Activated naive CD8-positive, alpha-beta T cell treated with anti-CD3 and anti-CD28 coated beads, Interleukin-2, amount 50 U/mL, for 16 hours (primary cell): Measurements from ENCODE around the gene C17orf75.
A peak's percentile ranks its signal among the peaks of the same experiment; 100 is the strongest.
"Not testable (repeated sequence)": the region's sequence is repeated elsewhere in the genome, so short reads cannot be mapped to it uniquely, and the experiment has no call there.

Source experiments
- DNase-seq: peaks from one replicate; pipeline ENCODE4 v3.0.0-alpha.2; 2020; ENCODE audit warnings: low read depth, low spot score

Gene C17orf75

DNA sequence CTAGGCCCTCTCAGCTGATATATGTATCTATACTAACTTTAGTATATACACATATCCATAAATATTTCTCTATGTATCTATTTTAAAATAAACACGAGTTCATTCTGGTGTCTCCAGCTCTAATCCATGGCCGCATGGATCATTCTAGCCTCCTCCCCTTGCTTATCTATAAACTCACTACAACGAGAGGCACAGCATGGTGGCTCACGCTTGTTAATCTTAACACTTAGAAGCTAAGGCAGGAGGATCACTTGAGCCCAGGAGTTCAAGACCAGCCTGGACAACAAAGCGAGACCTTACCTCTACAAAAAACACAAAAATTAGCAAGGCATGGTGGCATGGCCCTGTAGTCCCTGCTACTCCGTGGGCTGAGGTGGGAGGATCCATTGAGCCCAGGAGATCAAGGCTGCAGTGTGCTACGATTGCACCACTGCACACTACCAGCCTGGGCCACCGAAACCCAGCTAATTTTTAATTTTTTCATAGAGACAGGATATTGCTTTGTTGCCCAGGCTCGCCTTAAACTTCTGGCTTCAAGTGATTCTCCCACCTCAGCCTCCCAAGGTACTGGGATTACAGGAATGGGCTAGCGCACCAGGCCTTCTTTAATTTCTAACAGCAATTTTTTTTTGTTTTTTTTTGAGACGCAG lies 4.1 kb upstream of the C17orf75 start:
- no peak for DNase-seq

DNA sequence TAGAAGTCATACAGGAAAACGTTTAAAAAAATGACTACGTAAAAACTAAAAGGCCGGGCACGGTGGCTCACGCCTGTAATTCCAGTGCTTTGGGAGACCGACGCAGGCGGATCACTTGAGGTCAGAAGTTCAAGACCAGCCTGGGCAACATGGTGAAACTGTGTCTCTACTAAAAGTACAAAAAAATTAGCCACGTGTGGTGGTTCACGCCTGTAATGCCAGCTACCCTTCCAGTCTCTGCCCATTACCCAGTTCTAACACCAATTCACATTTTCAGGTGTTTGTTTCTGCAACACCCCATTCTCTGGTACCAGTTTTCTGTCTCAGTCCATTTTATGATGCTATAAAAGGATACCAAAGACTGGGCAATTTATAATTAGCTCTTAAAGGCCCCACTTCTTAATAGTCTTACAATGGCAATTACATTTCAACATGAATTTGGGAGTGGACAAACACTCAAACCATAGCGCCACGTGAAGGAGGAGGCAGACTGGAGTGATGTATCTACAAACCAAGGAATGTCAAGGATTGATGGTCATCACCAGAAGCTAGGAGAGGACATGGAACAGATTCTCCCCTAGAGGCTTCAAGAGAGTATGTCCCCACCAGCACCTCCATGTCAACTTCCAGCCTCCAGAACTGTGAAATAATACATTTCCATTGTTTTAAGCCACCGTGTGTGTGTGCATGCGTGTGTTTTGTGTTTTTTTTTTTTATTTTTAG lies 791 bp upstream of the C17orf75 start:
- DNase-seq = no peak

DNA sequence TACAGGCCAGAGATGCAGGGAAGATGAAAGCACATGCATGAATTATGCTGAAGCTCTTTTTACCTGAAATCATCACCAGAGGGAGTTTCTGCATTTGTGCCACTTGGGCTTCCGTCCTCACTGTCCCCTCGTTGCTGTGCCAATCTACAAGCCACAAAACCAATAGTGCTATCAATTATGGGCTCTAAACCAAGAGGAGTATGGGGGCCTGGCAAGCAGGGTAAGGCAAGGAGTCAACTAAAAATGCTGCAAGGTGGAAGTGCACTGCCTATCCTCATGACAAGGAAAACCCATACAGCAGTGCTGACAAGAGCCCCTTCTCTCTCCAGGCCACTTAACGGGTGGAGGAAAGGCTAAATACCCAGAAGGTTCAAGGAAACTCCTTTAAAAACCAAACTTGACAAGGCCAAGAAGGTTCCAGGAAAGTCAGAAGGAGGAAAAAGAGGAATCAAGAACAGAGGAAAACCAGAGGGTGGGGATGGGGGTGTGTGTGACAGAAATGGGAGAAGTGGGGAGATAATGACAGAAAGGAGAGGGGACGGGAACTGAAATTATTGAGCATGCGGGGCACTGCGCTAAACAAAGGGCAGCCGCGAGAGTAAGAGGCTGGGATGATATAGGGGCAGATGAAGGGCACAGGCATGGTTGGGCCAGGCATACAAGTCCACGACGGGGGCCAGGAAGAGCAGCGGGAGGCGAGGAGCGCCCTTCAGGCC lies 674 bp downstream of the C17orf75 start:
- no peak for DNase-seq

DNA sequence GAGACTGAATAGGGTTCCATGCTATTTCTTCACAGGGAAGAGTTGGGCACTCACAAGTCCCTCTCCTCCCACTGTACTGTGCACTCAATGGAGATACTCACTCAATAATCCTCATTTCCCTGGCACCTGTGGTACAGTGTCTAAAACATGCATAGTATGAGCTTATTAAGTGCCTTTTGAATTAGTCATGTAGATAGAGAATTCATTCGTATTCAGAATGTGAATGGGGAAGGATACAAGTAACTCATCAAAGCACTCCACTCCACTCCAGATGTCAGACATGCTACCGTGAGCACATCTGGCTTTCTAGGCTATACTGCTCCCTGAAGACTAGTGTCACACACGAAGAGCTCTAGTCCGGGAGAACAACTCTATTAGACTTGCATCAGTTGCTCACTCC lies 6.3 kb downstream of the C17orf75 start:
- DNase-seq = no peak

DNA sequence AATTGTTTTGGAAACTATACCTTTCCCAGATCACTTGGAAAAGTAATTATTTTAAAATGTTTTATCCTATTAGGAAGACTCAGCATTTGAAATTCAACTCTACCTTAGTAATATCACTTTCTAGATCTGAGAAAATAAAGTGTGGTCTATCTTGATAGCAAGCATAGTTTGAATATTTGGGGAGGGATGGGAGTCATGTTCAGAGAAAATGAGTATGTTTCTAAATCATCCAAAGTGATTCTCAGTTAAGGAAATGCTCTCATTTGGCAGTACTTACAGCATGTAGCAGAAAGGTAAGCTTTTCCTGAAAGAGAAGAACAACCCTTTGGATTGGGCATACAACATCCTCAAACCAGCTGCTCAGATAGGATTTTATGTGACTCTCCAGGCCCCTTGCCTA lies 6.9 kb downstream of the C17orf75 start:
- DNase-seq = no peak

DNA sequence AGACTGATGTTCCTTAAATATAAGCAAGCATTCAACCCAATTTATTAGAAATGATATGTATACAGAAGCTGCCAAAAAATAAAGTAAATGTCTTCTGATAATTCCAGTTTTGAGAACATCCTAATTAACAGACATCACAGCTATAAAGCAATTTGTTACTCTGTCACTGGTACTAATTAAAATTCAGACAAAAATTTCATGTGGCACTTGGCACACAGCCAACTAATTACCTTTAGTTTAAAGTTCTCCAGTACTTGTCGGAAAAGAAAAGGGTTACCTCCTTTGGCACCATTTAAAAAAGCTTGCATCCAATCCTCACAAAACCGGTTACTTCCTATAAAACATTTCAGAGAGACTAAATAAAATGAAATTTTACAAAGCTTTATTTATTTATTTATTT lies 8.8 kb downstream of the C17orf75 start:
- DNase-seq = no peak

DNA sequence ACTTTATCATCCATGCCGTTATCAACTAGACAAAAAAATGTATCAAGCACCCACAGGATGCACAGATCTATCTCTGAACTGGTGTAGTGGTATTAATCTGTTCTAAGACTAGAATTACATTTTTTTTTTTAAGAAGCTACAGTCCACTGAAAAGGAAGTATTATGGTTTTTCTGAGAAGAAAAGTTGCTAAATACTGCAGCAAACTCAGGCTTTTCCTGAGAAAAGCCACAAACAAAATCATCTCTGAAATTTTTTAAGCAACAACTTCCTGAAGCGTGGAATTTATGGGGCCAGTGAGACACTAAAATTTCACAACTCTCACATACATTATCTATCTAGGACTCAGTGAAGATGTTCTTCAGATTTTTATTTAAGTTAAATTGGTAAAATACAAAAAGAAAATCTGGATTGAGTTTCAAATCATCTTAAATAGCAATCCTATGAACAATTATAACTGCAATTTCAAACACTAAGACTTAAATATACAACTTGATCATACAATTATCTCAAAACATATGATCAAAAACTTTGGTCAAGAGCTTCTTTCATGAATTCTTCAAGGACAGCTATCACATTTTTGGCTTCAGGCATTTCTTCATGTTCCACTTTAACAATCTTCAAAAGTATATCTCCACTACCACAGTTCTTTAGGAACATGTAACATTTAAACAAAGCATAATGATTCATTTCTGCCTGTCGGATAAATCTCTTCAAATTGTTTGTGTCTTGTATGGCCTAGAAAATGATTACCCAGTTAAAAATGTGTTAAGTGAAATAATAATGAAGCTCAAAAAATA lies 10.5 kb downstream of the C17orf75 start:
- no peak for DNase-seq

DNA sequence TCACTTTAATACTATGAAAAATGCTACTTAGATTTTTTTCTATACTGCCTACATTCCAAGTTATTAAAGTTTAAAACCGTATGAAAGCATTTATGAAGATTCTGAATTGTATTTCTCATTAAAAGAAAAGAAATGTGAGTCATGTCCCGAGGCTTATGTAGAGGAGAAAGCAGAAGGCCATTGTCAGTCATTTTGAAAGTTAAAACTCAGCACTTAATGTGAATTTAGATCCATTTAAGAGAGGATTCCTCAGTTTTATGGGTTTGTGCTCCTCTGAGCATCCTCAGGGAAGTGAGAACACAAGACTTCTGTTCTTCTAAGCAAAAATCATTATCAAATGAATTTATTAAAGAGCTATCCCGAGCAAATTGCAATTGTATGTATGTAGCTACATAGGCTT lies 11.8 kb downstream of the C17orf75 start:
- DNase-seq = no peak

DNA sequence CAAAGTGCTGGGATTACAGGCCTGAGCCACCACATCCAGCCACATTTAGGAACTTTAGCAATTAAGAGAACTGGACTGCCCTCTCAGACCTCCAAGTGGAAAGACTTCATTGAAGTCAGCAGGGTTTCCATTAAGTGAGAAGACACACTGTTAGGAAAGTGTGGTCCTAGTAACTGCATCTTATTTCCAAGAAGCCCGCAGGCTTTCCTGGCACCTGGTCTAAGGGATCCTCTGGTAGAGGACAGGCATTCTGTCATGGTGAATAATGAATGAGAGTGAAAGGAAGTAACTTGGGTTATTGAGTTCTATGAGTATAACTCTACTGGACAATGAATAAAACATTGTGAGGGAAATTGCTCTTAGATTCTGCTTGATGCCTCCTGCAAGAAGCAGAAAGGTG lies 14.1 kb downstream of the C17orf75 start:
- no peak for DNase-seq

DNA sequence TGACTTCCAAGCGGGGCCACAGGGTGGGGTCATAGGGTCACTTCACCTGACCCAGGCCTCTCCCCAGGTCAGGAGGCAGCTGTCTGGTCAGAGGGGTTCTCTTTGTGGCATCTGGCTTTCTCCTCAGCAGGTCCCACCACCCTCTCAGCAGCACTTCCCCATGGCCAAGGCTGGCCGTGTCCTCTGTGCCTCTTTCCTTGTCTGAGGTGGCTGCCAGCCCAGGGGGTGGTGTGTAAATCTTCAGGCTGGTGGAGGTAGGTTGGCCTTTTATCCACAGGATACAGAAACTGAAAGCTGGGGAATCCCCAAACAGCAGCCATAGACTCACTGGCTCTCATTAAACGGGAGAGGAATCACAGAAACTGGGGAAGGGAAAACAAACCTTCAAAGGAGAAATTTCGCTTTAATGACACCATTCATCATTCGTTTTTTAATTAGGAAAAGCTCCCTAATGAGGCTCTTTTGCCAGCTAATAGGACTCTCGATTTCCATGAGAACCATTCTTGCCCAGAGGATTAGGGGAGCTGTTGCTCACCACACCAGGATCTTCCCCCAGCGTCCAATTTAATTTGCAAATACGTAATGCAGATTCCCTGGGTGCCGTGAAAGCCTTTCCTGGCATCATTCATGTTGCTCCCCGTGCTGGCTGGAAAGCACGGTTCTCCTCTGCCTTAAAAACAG lies 18.0 kb downstream of the C17orf75 start:
- DNase-seq = no peak

DNA sequence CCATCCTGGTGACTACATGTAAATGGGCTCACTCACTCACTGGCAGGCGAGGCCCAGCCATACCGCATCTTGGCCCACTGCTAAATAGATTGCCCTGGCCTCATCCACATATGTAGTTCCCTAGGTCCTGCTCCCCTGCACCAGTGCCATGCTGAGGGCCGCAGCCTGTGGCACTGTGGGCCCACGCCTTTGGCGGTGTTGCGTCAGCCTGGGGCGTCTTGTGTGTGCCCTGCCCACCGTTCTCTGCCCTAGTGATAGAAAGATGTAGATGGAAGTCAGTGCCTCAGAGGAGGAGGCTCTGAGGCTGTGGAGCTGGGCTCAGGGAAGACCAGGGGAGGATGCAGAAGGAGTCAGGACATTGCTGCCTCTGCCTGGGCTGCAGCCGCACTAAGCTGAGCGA lies 18.9 kb downstream of the C17orf75 start:
- DNase-seq = no peak

DNA sequence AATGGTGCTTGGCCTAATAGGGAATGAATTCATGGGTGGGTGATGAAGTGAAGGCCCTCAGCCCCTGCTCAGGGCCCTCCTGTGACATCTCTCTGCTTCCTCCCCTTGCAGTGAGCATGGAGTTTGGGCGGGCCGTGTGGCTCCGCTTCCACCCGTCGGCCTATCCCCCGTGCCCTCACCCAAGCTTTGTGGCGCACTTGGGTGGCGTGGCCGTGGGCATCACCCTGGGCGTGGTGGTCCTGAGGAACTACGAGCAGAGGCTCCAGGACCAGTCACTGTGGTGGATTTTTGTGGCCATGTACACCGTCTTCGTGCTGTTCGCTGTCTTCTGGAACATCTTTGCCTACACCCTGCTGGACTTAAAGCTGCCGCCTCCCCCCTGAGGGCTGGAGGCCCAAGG lies 21.1 kb downstream of the C17orf75 start:
- DNase-seq = no peak

DNA sequence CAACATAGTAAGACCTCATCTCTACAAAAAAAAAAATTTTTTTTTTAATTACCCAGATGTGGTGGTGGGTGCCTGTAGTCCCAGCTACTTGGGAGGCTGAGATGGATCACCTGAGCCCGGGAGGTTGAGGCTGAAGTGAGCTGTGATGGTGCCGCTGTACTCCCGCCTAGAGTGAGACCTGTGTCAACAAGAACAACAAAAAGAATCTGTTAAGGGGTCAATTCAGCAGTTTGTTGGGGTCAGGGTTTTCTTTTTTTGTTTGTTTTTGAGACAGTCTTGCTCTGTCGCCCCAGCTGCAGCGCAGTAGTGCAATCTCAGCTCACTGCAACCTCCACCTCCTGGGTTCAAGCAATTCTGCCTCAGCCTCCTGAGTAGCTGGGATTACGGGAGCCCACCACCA lies 21.9 kb downstream of the C17orf75 start:
- not testable (repeated sequence) for DNase-seq

DNA sequence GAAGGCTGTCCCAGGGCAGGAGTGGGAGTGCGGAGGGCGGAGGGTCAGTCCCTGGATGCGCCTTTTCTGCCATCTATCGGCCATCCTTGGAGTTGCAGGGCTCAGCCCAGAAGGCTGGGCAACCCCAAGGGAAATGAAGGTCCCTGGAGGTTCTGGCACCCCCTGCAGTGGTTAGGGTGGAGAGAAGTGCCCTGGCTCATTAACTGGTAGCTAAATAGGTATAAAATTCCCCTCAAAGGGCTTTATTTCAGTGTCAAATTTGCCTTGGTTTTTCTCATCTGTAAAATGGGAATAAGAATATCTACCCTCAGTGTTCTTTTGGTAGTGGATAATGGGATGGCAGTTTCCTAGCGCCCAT lies 22.4 kb downstream of the C17orf75 start:
- peak; percentile 61 for DNase-seq

DNA sequence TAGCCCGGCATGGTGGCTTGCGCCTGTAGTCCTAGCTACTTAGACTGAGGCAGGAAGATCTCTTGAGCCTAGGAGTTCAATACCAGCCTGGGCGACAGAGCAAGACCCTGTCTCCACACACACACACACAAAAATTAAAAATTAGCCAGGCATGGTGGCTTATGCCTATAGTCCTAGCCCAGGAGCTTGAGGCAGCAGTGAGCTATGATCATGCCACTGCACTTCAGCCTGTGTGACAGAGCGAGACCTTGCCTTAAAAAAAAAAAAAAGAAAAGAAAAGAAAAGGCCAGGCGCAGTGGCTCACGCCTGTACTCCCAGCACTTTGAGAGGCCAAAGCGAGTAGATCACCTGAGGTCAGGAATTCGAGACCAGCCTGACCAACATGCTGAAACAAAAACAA lies 23.9 kb downstream of the C17orf75 start:
- DNase-seq = no peak

DNA sequence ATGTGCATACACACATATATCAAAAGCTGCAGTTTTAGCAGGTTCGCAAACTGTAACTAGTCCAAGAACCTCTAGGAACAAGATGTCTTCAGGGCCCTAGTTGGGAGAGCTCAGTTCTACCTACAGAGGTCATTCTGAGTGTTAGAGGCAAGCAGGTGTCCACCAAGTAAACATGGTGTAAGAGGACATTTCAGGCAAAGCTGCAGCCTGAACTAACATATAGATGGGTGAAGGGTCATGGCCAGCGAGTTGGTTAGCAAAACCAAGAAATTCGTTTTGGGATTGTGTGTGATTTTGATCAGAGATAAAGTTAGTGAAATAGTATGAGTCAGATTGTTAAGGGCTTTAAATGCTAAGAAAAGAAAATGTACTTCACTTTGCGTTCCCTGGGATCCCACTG lies 24.6 kb downstream of the C17orf75 start:
- DNase-seq = no peak

DNA sequence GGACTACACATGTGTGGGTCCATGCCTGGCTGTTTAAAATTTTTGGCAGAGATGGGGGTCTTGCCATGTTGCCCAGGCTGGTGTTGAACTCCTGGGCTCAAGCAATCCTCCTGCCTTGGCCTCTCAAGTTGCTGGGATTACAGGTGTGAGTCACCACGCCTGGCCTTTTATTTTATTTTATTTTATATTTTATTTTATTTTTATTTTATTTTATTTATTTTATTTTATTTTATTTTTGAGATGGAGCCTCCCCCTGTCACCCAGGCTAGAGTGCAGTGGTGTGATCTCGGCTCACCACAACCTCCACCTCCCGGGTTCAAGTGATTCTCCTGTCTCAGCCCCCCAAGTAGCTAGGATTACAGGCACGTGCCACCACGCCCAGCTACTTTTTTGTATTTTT lies 25.3 kb downstream of the C17orf75 start:
- not testable (repeated sequence) for DNase-seq

DNA sequence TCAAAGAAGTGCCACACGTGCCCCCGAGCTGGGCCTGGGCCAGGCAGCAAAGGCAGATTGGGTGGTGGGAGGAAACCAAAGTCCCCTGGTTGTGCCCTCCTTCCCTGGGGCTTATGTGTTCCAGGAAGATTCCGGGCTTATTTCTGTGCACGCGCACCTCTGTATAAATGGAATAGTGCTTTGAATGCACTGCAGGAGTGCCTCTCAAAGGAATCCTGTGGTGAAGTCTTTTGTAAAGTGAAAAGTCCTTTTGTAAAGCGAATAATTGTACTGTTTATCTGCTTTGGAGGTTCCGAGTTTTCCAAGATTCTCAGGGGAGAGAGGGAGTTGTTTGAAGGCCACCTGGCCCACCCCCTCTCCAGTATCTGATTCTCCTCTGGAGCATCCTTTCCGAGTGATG lies 26.8 kb downstream of the C17orf75 start:
- DNase-seq = no peak

DNA sequence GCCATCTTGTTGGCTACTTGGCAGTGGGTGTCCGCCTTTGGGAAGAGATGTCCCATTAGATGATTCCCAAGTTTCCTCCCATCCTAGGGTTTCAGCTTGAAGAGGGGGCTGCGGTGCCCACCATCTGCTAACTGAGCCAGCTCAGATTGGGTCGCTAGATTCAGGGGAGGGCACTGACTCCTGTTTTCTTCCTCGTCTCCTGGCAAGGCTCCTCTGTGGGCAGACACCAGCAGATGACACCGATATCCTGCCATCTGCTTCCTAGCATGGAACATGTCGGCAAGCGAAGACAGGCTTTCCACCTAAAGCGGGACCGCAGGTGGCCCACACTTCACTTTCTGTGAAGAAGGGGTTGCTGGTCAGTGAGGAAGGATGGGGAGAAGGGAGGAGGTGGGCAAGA lies 27.3 kb downstream of the C17orf75 start:
- DNase-seq = no peak

DNA sequence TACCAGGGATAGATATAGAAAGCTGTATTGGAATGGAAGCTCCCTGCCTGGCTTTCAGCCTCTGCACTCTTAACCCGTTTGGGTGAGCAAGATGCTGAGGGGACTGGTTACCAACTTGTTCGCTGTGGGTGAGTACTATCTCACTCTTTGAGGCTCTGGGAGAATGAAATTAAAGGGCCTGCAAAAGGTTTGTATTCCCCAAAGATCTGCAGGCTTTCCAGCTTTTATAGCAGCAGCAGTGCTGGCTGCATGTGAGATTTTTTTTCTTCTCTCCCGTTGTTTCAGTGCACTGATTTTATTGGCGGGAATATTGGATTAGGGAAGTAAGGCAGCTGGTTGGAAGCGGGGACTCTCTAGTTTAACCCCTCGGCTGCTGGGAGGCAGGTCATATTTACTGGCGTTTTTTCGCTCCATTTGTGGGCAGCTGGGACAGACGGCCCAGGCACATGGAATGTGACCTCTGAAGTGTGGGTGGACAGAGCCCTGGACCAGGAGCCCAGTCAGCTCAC lies 30.9 kb downstream of the C17orf75 start:
- DNase-seq = no peak

DNA sequence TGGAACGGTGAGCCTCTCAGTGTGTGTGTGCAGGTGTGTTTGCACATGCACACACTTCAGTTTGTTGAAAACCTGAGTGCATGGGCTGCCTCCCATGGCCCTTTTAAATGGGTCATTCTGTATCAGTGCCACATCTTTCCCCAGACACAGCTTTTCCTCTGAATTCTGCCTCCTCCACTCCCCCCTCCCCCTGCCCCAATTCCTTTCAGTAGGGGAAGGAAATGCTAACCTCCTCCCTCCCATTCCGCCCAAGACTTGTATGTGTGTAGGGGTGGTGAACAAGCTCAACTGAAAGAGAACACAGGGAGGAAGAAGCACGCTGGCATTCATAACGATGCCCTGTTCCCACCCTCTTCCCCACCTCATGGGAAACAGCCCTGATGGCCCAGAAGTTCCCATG lies 34.3 kb downstream of the C17orf75 start:
- DNase-seq = no peak
